ENCODE results near the gene ELK1.

GRCh38 chrX:47638816-47639215 is 11.5 kb downstream of the ELK1 start:
- TF ChIP-seq CTCF (IDR thresholded peaks at IDR 0.05): no peak
- no peak for TF ChIP-seq EP300 (IDR thresholded peaks at IDR 0.05)
- TF ChIP-seq POLR2A (IDR thresholded peaks at IDR 0.05): no peak
- TF ChIP-seq POLR2AphosphoS5 (IDR thresholded peaks at IDR 0.05): no peak
